Stimulated activated CD4-positive, alpha-beta T cell treated with anti-CD3 and anti-CD28 coated beads, Interleukin-12 subunit alpha, Interleukin-12 subunit beta, amount 100 ng/mL, for 4 hours (primary cell): ENCODE results near the gene LRRC45.

Experiments
- DNase-seq: peaks from one replicate; pipeline ENCODE4 v3.0.0-alpha.2; 2020

LRRC45 gene

DNA sequence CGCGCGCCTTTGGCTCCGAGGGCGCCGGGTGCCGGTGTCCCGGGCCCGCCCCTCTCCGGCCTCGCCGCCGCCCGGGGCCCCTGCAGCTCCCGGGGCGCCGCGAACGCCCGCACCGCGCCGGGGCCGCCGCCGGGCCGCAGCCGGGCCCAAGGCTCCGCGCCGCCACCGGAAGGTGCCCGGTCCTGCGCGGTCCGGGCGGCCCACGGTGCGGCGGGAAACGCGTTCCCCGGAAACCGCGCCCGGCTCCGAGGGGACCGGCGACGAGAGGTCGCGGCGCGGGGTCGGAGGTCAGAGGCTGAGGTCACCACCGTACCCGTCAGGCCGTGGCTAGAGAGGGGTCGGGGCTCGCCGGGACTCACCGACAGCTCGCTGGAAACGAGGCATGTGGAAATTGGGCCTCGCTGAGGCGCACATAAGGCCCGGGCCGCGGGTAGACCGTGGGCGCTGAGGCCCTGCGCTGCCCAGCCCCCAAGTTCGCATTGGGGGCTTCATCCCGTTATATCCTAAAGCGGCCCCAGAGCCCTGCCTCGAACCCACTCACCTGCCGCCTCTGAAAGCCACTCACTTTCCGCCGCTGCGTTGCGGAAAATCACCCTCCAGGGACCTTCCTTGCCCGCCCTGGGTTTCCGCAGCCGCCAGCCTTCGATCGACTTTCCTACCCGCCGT lies 42.7 kb downstream of the LRRC45 start, which contains the start of gene DUS1L:
Gene DUS1L, minus strand, starts transcription at position 167 of the 666 bp plus-strand sequence. CDS start 745 bp downstream, outside the sequence.
- peak; percentile 73 for DNase-seq

DNA sequence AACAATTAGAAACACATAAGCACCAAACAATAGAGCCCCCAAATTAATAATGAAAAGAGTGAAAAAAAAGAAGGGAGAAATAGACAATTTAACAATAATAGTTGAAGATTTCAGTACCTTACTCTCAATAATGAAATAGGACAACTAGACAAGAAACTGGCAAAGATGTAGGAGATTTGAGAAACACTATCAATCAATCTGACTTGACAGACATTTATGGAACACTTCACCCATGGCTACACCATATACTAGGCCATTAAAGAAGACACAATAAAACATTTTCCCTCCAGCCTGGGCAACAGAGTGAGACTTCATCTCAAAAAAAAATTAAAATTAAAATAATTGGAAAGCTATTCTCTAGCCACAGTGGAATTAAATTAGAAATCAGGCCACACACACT lies 47.5 kb downstream of the LRRC45 start:
- DNase-seq = no peak

DNA sequence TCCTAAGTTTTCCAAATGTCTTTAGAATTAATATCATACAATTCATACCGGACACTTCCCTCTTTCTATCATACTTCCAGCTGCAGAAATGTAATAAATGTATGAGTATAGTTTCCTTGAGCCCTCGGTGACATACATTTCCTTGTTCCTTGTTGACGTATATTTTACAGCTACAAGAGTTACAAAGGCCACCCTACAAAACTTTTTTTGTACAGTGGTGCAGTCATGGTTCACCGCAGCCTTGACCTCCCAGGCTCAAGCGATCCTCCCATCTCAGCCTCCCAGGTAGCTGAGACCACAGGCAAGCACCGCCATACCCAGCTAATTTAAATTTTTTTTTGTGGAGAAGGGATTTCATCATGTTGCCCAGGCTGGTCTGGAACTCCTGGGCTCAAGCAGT lies 49.7 kb downstream of the LRRC45 start:
- DNase-seq = no peak

DNA sequence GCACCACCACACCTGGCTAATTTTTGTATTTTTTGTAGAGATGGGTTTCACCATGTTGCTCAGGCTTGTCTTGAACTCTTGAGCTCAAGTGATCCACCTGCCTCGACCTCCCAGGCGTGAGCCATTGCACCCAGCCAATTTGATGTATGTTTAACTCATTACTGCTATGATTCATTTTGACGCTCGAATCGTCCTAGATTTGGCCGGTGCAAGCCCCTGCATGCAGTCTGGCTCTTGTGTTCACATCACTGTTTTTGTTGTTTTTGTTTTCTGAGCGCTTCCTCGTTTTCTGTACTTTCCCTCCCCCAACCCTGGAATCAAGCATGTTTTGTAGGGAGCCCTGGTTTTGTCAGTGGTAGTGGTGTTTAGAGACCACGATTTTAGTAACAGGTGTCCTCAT lies 50.3 kb downstream of the LRRC45 start:
- DNase-seq = no peak

DNA sequence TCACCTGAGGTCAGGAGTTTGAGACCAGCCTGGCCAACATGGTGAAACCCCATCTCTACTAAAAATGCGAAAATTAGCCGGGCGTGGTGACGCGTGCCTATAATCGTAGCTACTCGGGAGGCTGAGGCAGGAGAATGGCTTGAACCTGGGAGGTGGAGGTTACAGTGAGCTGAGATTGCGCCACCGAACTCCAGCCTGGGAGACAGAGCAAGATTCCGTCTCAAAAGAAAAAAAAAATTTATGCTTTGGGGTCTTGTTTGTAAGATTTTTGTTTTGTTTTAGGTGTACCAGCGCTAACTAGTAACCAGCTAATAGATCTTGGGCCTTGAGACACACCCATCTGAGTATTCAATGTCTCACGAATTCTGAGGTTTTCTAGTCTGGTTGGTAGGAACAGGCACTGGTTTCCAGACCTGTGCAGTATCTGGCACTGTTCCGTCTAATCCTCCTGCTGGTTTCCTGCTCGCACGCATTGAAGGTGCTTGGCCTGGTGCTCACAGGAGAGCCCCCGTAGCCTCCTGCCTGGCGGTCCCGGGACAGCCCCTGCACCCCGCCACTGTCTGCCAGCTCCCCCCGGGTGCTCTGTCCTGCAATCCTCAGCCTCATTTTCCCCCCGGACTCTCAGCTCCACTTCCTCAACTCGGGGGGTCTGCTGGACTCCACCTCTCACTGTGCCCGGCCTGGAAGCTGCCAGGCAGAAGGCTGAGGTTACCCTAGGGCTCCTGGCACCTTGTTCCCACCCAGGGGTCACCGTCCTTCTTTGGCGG lies 53.1 kb downstream of the LRRC45 start:
- DNase-seq = no peak

DNA sequence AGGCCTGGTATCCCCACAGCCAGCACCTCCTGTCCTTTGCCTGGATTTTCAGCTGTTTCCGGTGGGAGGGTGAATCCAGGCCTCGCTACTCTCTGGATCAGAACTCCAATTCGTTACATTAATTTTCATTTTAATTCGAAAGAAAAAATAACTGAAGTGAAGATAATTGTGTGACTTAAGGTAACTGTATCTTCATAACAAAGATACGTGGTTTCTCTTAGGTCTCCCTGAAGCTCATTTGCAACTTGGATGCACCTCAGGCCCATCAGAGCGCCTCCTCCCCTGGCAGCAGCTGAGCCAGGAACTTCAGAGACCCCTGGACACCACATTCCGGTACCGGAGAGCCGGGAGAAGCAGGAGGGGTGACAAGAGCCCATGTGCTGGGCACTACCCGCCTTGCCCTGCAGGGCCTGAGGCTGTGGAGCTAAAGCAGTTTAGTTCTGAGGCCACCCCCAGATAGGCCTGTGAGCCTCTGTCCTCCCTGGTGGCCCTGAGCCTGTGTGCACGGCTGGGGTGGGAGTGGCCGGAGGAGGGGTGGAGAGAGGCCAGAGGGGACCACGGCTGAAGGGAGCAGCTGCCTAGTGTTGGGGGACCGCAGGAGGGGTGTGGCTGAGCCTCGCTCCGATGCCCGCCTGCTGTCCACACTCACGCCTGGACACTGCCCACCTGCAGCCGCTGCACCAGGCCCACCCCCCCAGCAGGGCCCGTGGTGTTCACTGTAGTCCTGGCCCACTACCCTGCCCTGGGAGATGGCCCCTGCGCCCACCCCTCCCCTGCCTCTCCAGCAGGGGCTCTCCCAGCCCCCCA lies 53.9 kb downstream of the LRRC45 start:
- no peak for DNase-seq

DNA sequence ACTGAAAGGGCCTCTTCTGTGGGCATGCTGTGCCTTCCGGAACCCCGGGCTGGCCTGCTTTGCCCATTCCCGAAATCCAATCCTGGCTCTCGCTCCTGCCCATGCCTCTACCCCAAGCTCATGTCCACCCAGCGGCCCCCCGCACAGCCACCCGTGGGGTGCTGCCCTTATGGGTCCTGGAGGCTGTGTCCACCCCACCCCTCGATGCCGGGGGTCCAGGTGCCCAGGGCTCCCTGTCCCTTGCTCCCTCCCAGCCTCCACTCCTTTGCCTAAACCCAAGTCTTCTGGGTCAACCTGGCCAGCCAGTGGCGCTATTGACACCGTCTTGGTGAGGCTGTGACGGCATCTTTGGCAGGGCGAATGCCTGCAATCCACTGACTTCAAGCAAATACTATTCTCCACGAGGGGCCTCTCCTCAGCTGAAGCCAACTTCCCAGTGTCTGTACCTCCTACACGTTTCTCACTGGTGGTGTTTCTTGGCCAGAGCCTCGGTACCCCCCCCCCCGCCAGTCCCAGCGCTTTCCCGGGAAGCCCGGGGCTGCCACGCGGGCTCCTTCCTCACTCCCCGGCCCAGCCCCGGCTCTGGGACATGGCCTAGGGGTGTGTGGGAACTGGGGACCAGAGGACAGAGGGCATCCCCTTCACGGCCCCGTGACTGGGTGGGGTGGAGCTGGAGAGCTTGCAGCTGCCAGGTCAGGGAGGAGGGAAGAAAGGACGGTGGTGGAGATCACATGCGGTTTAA lies 54.7 kb downstream of the LRRC45 start:
- no peak for DNase-seq

DNA sequence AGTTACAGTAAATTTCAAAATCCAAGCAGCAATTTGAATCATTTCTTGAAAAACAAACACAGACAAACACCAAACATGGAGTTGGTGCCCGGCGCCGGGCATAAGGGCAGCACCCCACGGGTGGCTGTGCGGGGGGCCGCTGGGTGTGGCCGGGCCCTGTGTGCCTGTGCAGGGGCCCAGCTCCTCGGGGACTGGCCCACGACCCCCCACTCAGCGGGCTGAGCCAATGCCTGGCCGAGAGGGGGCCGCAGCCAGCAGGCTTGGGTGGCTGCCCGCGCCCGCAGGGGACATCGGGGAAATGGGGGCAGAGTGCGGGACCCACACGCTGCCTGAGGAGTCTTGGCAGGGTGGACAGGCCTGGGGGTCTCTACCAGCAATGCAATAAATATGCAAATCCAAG lies 55.3 kb downstream of the LRRC45 start:
- no peak for DNase-seq

DNA sequence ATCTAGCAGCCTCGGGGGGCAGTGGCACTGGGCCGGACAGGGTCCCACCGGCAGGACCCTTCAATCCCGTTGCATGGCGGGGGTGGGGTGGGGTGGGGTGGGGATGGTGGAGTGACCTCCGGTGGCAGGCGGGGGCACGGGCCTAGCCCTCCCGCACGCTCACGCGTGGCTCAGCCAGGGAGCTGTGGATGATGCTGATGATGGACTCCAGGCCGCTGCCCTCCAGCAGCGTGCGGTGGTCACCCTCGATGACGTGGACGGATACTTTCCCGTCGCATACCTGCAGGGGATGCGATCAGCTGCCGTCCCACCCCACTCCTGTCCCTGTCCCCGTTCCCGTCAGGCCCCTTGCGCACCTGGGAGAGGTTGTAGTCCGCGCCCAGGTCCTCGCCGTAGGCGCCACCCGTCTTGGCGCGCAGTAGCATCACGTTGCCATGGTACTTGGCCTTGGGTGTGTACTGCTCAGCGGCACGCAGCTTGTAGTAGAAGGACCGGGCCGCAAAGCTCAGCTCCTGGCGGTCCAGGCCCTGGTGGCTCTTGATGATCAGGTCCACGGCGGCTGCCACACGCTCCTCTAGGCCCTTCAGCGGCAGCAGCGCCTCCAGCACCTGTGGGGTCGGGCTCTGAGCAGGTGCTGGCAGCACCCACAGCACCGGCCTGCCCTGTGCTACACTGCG lies 56.0 kb downstream of the LRRC45 start:
- DNase-seq = no peak

DNA sequence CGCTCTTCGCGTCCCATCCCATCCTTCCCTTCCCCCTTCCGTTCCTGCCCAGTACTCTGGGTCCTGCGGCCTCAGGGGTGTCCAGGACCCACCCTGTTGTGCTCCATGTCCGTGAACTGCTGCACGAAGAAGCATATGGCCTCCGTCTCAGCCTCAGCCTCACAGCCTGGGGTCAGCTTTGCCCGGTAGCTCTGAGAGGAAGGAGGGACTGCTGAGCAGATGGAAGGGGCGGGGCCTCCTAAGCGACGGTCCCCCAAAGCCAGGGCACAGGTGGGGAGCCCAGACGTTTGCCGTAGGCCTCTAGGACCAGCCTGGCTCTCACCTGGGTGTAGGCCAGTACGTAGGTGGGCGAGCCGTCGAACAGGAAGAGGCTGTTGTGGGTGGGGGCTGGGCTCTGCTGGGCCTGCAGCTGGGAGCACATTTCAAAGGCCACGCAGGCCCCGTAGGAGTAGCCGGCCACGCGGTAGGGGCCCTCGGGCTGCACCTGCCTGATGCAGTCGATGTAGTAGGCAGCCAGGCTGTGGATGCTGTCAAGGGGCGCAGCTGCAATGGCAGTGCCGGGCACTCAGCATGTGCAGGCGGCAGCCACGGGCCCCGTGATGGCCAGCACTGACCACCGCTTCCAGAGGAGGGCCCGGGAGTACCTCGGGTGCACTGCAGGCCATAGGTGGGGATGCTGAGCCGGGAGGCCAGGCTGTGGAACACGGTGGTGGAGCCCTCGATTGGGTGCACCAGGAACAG lies 57.1 kb downstream of the LRRC45 start:
- no peak for DNase-seq
